ENCODE results near the gene MYH10.

MYH10 gene

DNA sequence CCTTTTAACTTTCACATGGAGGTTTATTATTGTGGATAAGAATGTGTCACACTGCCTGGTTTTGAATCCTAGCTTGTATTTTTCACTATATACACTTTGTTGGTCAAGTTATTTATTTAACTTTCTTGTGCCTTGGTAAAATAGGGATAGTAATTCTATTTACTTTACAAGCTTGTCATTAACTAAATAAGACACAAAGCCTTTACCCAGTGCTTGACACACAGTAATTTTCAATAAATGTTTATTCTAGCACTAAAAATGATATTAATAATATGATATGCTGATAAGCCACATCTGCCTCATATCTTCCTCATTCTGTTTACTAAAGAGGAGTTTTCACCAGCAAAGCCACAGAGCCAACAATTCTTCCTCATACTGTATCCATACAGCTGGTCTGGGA lies 27.8 kb downstream of the MYH10 start:
- no peak for DNase-seq

GRCh38 chr17:8599351-8600011 lies 31.0 kb downstream of the MYH10 start:
- no peak for DNase-seq

GRCh38 chr17:8598913-8599312 lies 31.6 kb downstream of the MYH10 start:
- DNase-seq, result no peak

- DNase-seq, result no peak
Observed at GRCh38 chr17:8593830-8594229, 36.7 kb downstream of the MYH10 start.

DNA sequence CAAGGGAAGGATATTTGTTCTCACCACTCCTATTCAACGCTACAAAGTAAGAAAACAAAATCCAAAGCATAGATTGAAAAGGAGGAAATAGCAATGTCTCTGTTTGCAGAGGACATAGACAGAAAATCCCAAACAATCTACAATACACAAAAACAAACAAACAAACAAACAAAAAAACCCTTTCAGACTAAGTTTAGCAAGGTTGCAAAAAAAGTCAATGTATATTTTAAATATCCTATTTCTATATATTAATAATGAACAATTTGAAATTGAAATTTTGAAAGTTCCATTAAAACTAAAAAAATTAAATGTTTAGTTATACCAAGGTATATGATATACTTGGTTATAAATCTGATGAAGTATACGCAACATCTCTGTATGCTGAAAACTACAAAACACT lies 37.2 kb downstream of the MYH10 start:
- DNase-seq, result no peak

DNA sequence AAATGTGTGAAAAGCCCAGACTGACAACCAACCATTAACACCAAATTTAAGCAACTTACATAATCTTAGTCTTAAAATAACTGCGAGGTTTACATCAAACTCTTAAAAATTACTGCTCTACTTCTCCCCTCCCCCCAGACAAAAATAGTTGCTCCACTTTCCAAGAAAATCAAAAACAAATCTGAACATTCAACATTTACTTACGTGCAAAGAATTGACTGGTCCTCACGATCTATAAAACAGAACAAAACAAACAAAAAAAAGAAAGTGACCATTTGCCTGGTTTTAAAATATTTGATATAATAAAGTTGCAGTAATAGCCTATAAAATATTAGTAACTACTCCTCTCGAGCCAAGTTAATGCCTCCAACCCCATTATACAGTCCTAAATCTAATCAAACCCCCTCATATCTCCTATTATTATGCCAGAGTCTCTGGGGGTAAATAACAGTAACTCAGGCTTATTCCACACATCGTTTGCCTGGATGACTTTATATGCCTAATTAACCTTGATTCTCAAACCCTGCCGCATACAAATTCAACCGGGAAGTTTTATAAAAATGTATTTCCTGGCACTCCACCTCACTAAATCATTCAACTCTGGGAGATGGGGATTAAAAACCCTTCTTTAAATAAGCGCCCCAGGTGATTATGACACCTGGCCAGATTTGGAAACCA lies 41.5 kb downstream of the MYH10 start:
- no peak for DNase-seq

DNA sequence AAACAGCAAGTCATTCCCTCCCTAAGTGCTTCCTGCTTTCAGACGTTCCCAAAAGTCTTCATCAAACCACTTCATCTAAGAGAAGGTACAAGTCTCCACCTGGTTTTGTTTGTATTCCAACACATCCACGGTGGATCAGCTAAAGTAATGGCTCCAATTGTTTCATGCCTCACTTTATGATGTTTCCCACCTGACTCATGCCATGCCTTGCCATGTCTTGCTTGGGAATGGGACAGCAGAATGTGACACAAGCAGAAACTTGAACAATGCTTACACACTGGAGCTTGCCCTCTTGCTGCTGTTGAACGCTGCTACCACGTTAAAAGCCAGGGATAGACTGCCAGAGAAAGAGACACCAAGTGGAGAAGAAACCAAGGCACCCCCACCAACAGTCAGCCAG lies 43.8 kb downstream of the MYH10 start:
- no peak for DNase-seq

- DNase-seq, result no peak
Observed at GRCh38 chr17:8585911-8586310, 44.6 kb downstream of the MYH10 start.

GRCh38 chr17:8583954-8584353 lies 46.6 kb downstream of the MYH10 start:
- DNase-seq, result no peak

DNA sequence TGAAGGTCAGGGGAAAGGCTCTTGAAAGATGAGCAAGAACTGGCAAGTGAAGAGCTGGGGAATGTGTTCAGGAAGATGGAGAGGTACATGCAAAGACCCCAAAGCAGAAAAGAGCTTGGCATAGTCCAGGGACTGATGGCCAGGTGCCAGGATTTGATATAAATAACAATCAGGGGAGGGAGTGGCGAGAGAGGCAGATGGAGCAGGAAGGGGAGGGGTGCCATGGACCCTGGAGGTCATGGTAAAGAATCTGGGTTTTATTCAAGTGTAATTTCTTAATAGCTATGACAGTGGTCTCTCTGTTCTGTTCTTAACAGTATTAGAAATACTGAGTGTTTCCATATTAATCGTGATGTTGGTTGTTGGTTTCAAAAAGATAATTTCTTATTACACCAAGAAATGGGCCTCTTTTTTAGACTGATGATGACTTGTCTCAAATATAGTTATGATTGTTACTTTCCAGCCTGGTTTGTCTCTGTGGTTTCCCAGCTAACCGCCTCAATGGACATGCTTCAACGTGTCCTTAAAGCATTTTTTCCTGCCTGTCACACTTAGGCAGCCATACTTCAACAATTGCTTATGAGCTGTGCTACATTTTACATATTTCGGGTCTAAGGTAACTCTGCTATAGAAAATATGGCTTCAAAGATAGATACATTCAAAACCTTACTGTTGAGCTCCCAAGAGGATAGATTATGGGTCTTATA lies 49.4 kb downstream of the MYH10 start:
- DNase-seq, result no peak

DNA sequence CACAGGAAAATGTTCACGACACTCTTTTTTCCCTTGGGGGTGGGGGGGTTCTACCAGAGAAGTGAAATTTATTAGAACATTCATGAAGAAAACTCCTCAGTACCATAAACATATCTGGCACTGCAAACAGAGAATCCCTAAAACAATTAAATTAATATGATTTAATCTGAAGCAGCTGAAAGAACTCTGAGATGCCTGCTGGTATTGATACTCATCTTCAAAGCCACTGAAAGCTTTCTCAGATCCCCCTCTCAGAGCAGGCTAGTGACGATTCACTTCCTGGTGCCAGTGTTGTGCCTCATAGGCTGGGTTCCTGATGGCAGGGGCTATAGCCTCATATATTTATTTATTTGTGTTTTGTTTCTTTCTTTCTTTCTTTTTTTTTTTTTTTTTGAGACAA lies 52.7 kb downstream of the MYH10 start:
- no peak for DNase-seq

- DNase-seq, result no peak
Observed at GRCh38 chr17:8576559-8577294, 53.8 kb downstream of the MYH10 start.

DNA sequence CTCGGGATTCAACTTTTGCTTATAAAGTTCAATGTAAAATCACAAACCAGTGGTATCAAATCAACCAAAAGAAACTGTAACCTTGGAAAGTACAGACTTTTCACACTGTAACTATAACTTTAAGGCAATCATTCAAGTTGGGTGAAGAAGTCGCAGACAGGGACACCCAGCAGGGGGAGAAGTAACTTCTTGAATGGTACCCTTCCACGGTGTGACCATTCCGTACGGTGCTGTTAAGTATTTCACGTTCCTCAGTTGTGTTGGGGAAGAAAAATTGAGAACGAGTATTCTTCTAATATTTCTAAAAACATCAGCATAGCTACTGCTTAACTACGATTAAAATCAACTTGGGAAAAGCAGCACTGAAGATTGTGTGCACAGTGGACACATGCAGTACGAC lies 55.8 kb downstream of the MYH10 start:
- DNase-seq, result no peak

DNA sequence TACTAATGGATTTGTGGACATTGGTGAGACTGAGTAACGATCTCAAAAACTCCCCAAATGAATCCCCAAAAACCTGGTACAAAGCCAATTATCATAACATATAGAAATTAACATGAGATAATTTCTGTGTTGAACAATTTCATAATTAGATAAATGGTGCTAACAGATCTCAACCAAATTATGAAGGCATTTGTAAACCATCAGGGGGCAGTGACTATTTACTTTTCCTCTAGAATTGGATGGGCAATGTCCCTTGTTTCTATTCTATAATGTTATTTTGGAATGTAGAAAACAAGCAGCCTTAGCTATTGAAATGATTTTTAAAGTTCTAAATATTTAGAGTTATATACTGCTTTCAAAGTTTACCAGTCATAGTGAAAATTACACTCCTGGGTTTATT lies 57.8 kb downstream of the MYH10 start:
- no peak for DNase-seq

GRCh38 chr17:8563981-8564602 lies 66.4 kb downstream of the MYH10 start:
- DNase-seq, result no peak

GRCh38 chr17:8563024-8563776 lies 67.3 kb downstream of the MYH10 start:
- DNase-seq, result no peak

GRCh38 chr17:8558144-8558543 lies 72.4 kb downstream of the MYH10 start:
- no peak for DNase-seq

DNA sequence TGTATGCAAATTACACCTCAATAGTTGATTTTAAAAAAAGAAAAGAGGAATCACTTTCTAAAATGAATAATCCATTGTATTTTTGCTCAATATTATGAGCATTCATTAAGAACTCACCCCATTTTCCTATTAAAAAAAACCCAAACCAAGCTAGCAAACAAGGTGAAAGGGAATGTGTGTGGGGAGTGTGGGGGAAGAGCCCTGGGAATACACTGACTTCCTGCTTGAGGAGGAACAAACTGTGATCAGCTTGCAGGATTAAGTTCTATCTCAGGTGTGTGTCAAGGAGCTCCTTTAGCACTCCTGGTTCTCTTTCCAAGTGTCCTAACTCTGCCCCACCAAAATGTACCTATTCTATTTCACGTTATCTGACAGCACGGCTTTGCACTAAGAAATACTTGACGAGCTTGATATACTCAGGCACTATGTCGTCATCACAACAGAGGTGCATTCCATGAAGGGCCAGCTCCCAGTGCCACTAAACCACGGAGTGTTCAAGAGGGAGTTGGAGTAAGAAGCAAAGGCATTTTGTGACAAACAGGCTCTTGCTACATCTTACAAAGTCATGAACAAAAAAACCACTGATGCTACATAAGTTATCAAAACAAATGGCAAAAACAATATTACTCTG lies 73.2 kb downstream of the MYH10 start:
- no peak for DNase-seq

DNA sequence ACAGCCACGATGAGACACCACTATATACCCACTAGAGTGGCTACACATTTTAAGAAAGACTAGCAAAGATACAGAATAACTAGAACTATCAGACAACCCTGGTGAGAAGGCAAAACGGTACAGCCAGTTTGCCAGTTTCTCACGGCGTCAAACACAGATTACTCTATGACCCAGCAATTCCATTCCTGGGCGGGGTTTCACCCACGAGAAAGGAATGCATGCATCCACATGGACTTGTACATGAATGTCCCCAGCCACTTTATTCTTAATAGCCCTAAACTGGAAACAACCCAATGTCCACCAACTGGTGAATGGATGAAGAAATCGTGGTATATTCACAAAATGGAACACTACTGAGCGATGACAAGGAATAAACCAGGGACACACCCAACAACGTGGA lies 74.5 kb downstream of the MYH10 start:
- DNase-seq, result no peak

- DNase-seq, result no peak
Observed at GRCh38 chr17:8555062-8555461, 75.5 kb downstream of the MYH10 start.

DNA sequence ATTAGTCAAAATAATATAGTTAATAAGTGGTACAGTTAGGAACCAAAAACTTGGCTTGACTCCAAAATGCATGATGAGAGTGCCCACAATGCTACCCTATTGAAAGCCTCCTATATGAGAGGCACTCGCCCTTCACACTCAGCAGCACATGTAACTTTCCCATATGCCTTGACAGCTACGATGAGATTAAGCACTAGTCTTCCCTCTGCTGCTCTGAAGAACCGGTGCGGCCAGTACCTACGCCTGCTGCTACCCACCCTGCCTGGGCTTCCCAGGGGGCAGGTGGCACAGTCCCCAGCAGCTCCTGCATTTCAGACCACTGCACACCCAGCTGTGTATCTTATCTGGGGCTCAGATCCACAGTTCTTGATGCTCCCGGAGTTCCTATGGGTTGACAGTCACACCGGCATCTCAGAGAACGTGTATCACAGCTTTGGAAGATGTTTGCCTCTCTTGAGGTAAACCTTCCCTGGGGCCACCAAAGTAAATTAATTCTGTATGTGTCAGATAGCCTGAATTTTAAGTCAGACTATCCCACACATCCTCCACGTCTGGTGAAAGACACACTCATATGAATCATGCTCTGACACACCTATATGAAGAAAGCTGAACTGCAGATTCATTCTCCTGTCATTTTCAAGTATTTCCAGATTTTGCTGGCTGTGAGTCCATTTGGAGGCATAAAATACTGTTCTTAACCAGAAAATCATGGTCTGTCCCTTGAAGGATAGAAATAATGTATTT lies 77.8 kb downstream of the MYH10 start:
- no peak for DNase-seq
